Measurements from ENCODE around the gene GPI. TPM values are rescaled to one million over a fixed set of nuclear protein-coding genes. Genes with fewer than 3 reads are reported as not detected.

Gene GPI
- total and polyA plus RNA-seq, 2 of the 13 experiments (the other 11 are each of a cell fraction or from before 2014, with no cell fraction given): 147 to 167 TPM

DNA sequence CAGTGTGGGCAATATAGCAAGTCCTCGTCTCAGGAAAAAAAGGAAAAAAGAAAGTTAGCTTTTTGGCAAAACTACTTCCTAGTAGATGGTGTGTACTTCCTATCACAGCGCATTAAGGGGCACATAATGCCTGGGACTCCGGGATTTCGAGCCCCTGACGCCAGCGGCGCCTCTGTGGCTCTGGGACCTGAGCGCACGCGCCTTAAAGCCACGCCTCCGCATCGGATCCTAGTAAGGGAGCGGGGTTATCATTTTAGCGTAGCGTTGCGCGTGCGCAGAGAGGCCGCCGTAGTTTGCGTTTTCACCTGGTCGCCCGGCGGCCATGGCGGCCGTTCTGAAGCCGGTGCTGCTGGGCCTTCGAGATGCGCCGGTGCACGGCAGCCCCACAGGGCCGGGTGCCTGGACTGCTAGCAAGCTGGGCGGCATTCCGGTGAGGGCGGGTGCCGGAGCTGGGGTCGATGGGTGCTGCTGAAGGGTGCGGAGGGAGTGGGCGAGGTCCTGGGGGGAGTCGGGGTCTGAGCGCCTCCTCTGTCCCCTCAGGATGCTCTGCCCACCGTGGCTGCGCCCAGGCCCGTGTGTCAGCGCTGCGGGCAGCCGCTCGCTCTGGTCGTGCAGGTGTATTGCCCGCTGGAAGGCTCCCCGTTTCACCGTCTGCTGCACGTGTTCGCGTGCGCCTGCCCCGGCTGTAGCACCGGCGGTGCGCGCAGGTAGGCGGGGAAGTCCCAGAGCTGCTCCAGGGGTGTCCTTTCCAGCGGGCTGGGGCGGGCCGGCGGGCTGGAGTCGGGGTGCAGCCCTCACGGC lies 39.3 kb downstream of the GPI start, which contains the start of gene PDCD2L (continued):
- peak; percentile 85; the same call in 1 of the 2 replicates for TF ChIP-seq ZGPAT (CRISPR knock-in tag; IDR thresholded peaks at IDR 0.05)
- no peak for TF ChIP-seq RFX3 (CRISPR knock-in tag; IDR thresholded peaks at IDR 0.05)
- TF ChIP-seq KAT7 (CRISPR knock-in tag; IDR thresholded peaks at IDR 0.05; ENCODE audit: borderline replicate concordance): peak; percentile 81; the same call in 1 of the 2 replicates
- TF ChIP-seq, protein P1, sequence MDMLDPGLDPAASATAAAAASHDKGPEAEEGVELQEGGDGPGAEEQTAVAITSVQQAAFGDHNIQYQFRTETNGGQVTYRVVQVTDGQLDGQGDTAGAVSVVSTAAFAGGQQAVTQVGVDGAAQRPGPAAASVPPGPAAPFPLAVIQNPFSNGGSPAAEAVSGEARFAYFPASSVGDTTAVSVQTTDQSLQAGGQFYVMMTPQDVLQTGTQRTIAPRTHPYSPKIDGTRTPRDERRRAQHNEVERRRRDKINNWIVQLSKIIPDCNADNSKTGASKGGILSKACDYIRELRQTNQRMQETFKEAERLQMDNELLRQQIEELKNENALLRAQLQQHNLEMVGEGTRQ (IDR thresholded peaks at IDR 0.05; ENCODE audit: low read depth, low read length): no peak
- TF ChIP-seq, protein P1 (CRISPR knock-in tag; IDR thresholded peaks at IDR 0.05; ENCODE audit: borderline replicate concordance): no peak
- TF ChIP-seq, protein P2, sequence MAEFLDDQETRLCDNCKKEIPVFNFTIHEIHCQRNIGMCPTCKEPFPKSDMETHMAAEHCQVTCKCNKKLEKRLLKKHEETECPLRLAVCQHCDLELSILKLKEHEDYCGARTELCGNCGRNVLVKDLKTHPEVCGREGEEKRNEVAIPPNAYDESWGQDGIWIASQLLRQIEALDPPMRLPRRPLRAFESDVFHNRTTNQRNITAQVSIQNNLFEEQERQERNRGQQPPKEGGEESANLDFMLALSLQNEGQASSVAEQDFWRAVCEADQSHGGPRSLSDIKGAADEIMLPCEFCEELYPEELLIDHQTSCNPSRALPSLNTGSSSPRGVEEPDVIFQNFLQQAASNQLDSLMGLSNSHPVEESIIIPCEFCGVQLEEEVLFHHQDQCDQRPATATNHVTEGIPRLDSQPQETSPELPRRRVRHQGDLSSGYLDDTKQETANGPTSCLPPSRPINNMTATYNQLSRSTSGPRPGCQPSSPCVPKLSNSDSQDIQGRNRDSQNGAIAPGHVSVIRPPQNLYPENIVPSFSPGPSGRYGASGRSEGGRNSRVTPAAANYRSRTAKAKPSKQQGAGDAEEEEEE (CRISPR knock-in tag; IDR thresholded peaks at IDR 0.05; ENCODE audit: borderline replicate concordance): no peak
- no peak; the same call in 1 of the 2 replicates for TF ChIP-seq RARA (CRISPR knock-in tag; IDR thresholded peaks at IDR 0.05)
- 0 out of 2 replicates have a peak, but pooled peaks have one; percentile 22 for TF ChIP-seq ZBTB46 (CRISPR knock-in tag; IDR thresholded peaks at IDR 0.05; ENCODE audit: borderline replicate concordance)
- no peak; the same call in 1 of the 2 replicates for TF ChIP-seq KDM5A (IDR thresholded peaks at IDR 0.05; ENCODE audit: borderline replicate concordance, low read length)
- TF ChIP-seq MED13 (CRISPR knock-in tag; IDR thresholded peaks at IDR 0.05): peak; percentile 38
- TF ChIP-seq SMARCC2 (IDR thresholded peaks at IDR 0.05): no peak
- TF ChIP-seq ZNF512B (CRISPR knock-in tag; IDR thresholded peaks at IDR 0.05; ENCODE audit: borderline replicate concordance): no peak; the same call in 1 of the 2 replicates
- TF ChIP-seq ZBTB3 (CRISPR knock-in tag; IDR thresholded peaks at IDR 0.05; ENCODE audit: borderline replicate concordance, low read depth): 0 out of 2 replicates have a peak, but pooled peaks have one; percentile 32
- TF ChIP-seq NFIC (IDR thresholded peaks at IDR 0.05; ENCODE audit: low read length): no peak
- TF ChIP-seq MEF2D (CRISPR knock-in tag; IDR thresholded peaks at IDR 0.05): peak; percentile 59; the same call in 1 of the 2 replicates
- TF ChIP-seq ZNF597 (CRISPR knock-in tag; IDR thresholded peaks at IDR 0.05): peak; percentile 71; the same call in 1 of the 2 replicates
